ENCODE data around the gene TMEM150C.

- TF ChIP-seq, protein P1, sequence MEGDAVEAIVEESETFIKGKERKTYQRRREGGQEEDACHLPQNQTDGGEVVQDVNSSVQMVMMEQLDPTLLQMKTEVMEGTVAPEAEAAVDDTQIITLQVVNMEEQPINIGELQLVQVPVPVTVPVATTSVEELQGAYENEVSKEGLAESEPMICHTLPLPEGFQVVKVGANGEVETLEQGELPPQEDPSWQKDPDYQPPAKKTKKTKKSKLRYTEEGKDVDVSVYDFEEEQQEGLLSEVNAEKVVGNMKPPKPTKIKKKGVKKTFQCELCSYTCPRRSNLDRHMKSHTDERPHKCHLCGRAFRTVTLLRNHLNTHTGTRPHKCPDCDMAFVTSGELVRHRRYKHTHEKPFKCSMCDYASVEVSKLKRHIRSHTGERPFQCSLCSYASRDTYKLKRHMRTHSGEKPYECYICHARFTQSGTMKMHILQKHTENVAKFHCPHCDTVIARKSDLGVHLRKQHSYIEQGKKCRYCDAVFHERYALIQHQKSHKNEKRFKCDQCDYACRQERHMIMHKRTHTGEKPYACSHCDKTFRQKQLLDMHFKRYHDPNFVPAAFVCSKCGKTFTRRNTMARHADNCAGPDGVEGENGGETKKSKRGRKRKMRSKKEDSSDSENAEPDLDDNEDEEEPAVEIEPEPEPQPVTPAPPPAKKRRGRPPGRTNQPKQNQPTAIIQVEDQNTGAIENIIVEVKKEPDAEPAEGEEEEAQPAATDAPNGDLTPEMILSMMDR (IDR thresholded peaks at IDR 0.05; ENCODE audit: insufficient read depth, low read length, poor library complexity, severe bottlenecking), result no peak
- no peak for TF ChIP-seq EZH2phosphoT487 (conservative IDR thresholded peaks at IDR 0.05; ENCODE audit: low read length)
Measured at GRCh38 chr4:82588771-82589270, 27.0 kb upstream of the TMEM150C start.

Data from SU-DHL-6 (cell line).